GM12878 (cell line): ENCODE data around the gene SRGAP1. TPM values are rescaled to one million over a fixed set of nuclear protein-coding genes. Genes with fewer than 3 reads are reported as not detected.

Source experiments
- GATAD2B ChIP-seq: fragments of 450-650 bp; conservative IDR thresholded peaks from 2 replicates; pipeline ENCODE4 v1.6.1; 2017; ENCODE audit warnings: low read depth, mild to moderate bottlenecking, moderate library complexity
- HCFC1 ChIP-seq: fragments of 150-350 bp; IDR thresholded peaks from 2 replicates; pipeline ENCODE4 v1.6.1; 2014; ENCODE audit warnings: low read length
- HDAC6 ChIP-seq: fragments of 200-600 bp; sonication (generic); IDR thresholded peaks from one replicate; pipeline ENCODE4 v1.8.0; 2017; ENCODE audit warnings: antibody characterized with exemption; ENCODE audit not compliant: unreplicated experiment
- IKZF1 ChIP-seq: fragments of 450-650 bp; conservative IDR thresholded peaks from 2 replicates; pipeline ENCODE4 v1.6.1; 2017; ENCODE audit warnings: antibody characterized with exemption, mild to moderate bottlenecking
- IKZF2 ChIP-seq, 2 experiments: fragments of 450-650 bp; IDR thresholded peaks; 2 replicates each; pipeline ENCODE4 v1.6.1; 2017; ENCODE audit warnings: mild to moderate bottlenecking in 2 of 2, moderate library complexity in 2 of 2
- KAT2A ChIP-seq: conservative IDR thresholded peaks from 2 replicates; pipeline ENCODE4 v1.6.1; 2011; ENCODE audit warnings: low read depth, low read length; ENCODE audit not compliant: control insufficient read depth
- MEF2A ChIP-seq: IDR thresholded peaks from 2 replicates; pipeline ENCODE4 v1.6.1; 2011; ENCODE audit warnings: low read depth, mild to moderate bottlenecking, low read length, moderate library complexity; ENCODE audit not compliant: insufficient read depth
- MEF2B ChIP-seq: fragments of 450-650 bp; IDR thresholded peaks from 2 replicates; pipeline ENCODE4 v1.6.1; 2018; ENCODE audit warnings: mild to moderate bottlenecking, moderate library complexity; ENCODE audit not compliant: partially characterized antibody, poor library complexity, severe bottlenecking
- MTA2 ChIP-seq: fragments of 450-650 bp; IDR thresholded peaks from 2 replicates; pipeline ENCODE4 v1.6.1; 2016; ENCODE audit warnings: low read depth, mild to moderate bottlenecking, moderate library complexity
- NFXL1 ChIP-seq: fragments of 450-650 bp; IDR thresholded peaks from 2 replicates; pipeline ENCODE4 v1.6.1; 2017; ENCODE audit warnings: antibody characterized with exemption, mild to moderate bottlenecking, borderline replicate concordance
- NR2C1 ChIP-seq: fragments of 450-650 bp; IDR thresholded peaks from 2 replicates; pipeline ENCODE4 v1.6.1; 2017; ENCODE audit warnings: antibody characterized with exemption, mild to moderate bottlenecking, moderate library complexity
- PKNOX1 ChIP-seq: fragments of 450-650 bp; IDR thresholded peaks from 2 replicates; pipeline ENCODE4 v1.6.1; 2016; ENCODE audit warnings: mild to moderate bottlenecking
- SUZ12 ChIP-seq: fragments of 200-600 bp; sonication (generic); IDR thresholded peaks from one replicate; pipeline ENCODE4 v1.6.1; 2018; ENCODE audit warnings: antibody characterized with exemption, mild to moderate bottlenecking; ENCODE audit not compliant: unreplicated experiment
- TAF1 ChIP-seq: IDR thresholded peaks from 2 replicates; pipeline ENCODE4 v1.6.1; 2011; ENCODE audit warnings: mild to moderate bottlenecking, low read depth, low read length, borderline replicate concordance
- ZBTB4 ChIP-seq: fragments of 450-650 bp; formaldehyde crosslinking; IDR thresholded peaks from 2 replicates; pipeline ENCODE4 v1.4.0; 2022; ENCODE audit warnings: mild to moderate bottlenecking, moderate library complexity
- polyA plus RNA-seq, 11 experiments: library from polyadenylated mRNA; depleted of rRNA in 4 of 11; unstranded in 6 of 11; stranded (reverse) in 5 of 11; fragments of >200 nt; fragmentation: Nextera tagmentation in 4 of 11; fragmentation: Illumina TruSeq in 1 of 11; extraction: Ambion mirVana in 4 of 11; extraction: Trizol in 1 of 11; gene quantifications; 1 replicate in 1 of 11; 2 replicates in 10 of 11; pipeline versions ENCODE4 v1.2.1 to v1.2.3, GENCODE V29; 2011 to 2016; ENCODE audit warnings: inconsistent platforms in 2 of 11, missing spikeins in 2 of 11, low read depth in 1 of 11
- total RNA-seq, 4 experiments: library from RNA; depleted of rRNA in 3 of 4; stranded (reverse); fragments of >200 nt in 3 of 4; fragmentation: Illumina TruSeq in 1 of 4; extraction: Trizol in 1 of 4; gene quantifications; 2 replicates each; pipeline versions ENCODE4 v1.2.1 to v1.2.3, GENCODE V29; 2013 to 2021
- TF ChIP-seq, protein P1 (sequence below): IDR thresholded peaks from 2 replicates; pipeline ENCODE4 v1.6.1; 2012; ENCODE audit warnings: mild to moderate bottlenecking, low read depth, low read length
- TF ChIP-seq, protein P2 (sequence below): fragments of 450-650 bp; IDR thresholded peaks from 2 replicates; pipeline ENCODE4 v1.6.1; 2017; ENCODE audit warnings: mild to moderate bottlenecking, low read depth, inconsistent platforms; ENCODE audit not compliant: poor library complexity, severe bottlenecking
- TF ChIP-seq, protein P3 (sequence below): fragments of 450-650 bp; IDR thresholded peaks from 2 replicates; pipeline ENCODE4 v1.6.1; 2017; ENCODE audit warnings: low read depth, mild to moderate bottlenecking, moderate library complexity

SRGAP1 gene
- total and polyA plus RNA-seq, 10 of the 15 experiments (the other 5 are each of a cell fraction or from before 2014, with no cell fraction given): 0.16 to 0.85 (median 0.46) TPM

GRCh38 chr12:64186789-64187188, 342.3 kb downstream of the SRGAP1 start (continued):
- TF ChIP-seq MEF2B (no peak), HDAC6 (no peak), NR2C1 (no peak), MEF2A (no peak), HCFC1 (no peak), KAT2A (no peak), SUZ12 (no peak), PKNOX1 (0 out of 2 replicates have a peak, but pooled peaks have one; percentile 25), TAF1 (no peak), IKZF1 (no peak), GATAD2B (no peak), IKZF2 (IDR thresholded peaks at IDR 0.05) (no peak), ZBTB4 (CRISPR knock-in tag) (no peak), NFXL1 (no peak), MTA2 (no peak)
- TF ChIP-seq, protein P1, sequence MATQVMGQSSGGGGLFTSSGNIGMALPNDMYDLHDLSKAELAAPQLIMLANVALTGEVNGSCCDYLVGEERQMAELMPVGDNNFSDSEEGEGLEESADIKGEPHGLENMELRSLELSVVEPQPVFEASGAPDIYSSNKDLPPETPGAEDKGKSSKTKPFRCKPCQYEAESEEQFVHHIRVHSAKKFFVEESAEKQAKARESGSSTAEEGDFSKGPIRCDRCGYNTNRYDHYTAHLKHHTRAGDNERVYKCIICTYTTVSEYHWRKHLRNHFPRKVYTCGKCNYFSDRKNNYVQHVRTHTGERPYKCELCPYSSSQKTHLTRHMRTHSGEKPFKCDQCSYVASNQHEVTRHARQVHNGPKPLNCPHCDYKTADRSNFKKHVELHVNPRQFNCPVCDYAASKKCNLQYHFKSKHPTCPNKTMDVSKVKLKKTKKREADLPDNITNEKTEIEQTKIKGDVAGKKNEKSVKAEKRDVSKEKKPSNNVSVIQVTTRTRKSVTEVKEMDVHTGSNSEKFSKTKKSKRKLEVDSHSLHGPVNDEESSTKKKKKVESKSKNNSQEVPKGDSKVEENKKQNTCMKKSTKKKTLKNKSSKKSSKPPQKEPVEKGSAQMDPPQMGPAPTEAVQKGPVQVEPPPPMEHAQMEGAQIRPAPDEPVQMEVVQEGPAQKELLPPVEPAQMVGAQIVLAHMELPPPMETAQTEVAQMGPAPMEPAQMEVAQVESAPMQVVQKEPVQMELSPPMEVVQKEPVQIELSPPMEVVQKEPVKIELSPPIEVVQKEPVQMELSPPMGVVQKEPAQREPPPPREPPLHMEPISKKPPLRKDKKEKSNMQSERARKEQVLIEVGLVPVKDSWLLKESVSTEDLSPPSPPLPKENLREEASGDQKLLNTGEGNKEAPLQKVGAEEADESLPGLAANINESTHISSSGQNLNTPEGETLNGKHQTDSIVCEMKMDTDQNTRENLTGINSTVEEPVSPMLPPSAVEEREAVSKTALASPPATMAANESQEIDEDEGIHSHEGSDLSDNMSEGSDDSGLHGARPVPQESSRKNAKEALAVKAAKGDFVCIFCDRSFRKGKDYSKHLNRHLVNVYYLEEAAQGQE: no peak
- TF ChIP-seq, protein P2, sequence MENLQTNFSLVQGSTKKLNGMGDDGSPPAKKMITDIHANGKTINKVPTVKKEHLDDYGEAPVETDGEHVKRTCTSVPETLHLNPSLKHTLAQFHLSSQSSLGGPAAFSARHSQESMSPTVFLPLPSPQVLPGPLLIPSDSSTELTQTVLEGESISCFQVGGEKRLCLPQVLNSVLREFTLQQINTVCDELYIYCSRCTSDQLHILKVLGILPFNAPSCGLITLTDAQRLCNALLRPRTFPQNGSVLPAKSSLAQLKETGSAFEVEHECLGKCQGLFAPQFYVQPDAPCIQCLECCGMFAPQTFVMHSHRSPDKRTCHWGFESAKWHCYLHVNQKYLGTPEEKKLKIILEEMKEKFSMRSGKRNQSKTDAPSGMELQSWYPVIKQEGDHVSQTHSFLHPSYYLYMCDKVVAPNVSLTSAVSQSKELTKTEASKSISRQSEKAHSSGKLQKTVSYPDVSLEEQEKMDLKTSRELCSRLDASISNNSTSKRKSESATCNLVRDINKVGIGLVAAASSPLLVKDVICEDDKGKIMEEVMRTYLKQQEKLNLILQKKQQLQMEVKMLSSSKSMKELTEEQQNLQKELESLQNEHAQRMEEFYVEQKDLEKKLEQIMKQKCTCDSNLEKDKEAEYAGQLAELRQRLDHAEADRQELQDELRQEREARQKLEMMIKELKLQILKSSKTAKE: no peak
- TF ChIP-seq, protein P3, sequence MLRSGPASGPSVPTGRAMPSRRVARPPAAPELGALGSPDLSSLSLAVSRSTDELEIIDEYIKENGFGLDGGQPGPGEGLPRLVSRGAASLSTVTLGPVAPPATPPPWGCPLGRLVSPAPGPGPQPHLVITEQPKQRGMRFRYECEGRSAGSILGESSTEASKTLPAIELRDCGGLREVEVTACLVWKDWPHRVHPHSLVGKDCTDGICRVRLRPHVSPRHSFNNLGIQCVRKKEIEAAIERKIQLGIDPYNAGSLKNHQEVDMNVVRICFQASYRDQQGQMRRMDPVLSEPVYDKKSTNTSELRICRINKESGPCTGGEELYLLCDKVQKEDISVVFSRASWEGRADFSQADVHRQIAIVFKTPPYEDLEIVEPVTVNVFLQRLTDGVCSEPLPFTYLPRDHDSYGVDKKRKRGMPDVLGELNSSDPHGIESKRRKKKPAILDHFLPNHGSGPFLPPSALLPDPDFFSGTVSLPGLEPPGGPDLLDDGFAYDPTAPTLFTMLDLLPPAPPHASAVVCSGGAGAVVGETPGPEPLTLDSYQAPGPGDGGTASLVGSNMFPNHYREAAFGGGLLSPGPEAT: no peak
